Stimulated activated CD8-positive, alpha-beta memory T cell treated with anti-CD3 and anti-CD28 coated beads, Interleukin-15, amount 100 ng/mL, for 4 hours (primary cell): ENCODE data around the gene PCDH1.
"Not testable (repeated sequence)": the region's sequence is repeated elsewhere in the genome, so short reads cannot be mapped to it uniquely, and the experiment has no call there.

ENCODE experiments used
- DNase-seq, 2 donors: peaks; one replicate each; pipeline ENCODE4 v3.0.0-alpha.2; 2020; ENCODE audit warnings: low read depth in 2 of 2

PCDH1 gene

GRCh38 chr5:141878186-141878710 lies at the start of gene PCDH1:
PCDH1 (minus strand) TSS chr5:141878410; CDS start chr5:141878262, 148 bp downstream.
- no peak for DNase-seq

GRCh38 chr5:141926434-141926833 lies 48.2 kb upstream of the PCDH1 start:
- no peak for DNase-seq

GRCh38 chr5:141923448-141924313 lies 45.5 kb upstream of the PCDH1 start, which contains the start of gene DELE1:
DELE1 (plus strand) TSS chr5:141923871; CDS start chr5:141923942, 71 bp downstream.
- peak; percentile 80 to 89 for DNase-seq

- DNase-seq = not testable (repeated sequence)
These were observed 44.7 kb upstream of the PCDH1 start for GRCh38 chr5:141922827-141923447.

GRCh38 chr5:141920771-141921170 lies 42.6 kb upstream of the PCDH1 start:
- no peak for DNase-seq

GRCh38 chr5:141919218-141920119 lies 41.3 kb upstream of the PCDH1 start:
- no peak for DNase-seq

- no peak for DNase-seq
These were observed 39.5 kb upstream of the PCDH1 start for GRCh38 chr5:141917760-141918159.

GRCh38 chr5:141916522-141916921 lies 38.3 kb upstream of the PCDH1 start:
- no peak for DNase-seq

- DNase-seq = no peak
These were observed 37.7 kb upstream of the PCDH1 start for GRCh38 chr5:141915881-141916336.

- DNase-seq = no peak
These were observed 36.6 kb upstream of the PCDH1 start for GRCh38 chr5:141914797-141915196.

GRCh38 chr5:141914199-141914743 lies 36.1 kb upstream of the PCDH1 start:
- no peak for DNase-seq

- DNase-seq = no peak
These were observed 35.5 kb upstream of the PCDH1 start for GRCh38 chr5:141913560-141914198.

- DNase-seq = no peak
These were observed 32.1 kb upstream of the PCDH1 start for GRCh38 chr5:141910271-141910673.

GRCh38 chr5:141909212-141909611 lies 31.0 kb upstream of the PCDH1 start:
- no peak for DNase-seq

- DNase-seq = no peak
These were observed 30.6 kb upstream of the PCDH1 start for GRCh38 chr5:141908796-141909195.

GRCh38 chr5:141906972-141907371 lies 28.8 kb upstream of the PCDH1 start:
- DNase-seq = no peak

GRCh38 chr5:141906517-141906916 lies 28.3 kb upstream of the PCDH1 start:
- DNase-seq = no peak

GRCh38 chr5:141904551-141904950 lies 26.3 kb upstream of the PCDH1 start:
- DNase-seq = no peak

- DNase-seq = no peak
These were observed 25.1 kb upstream of the PCDH1 start for GRCh38 chr5:141903261-141903660.

- DNase-seq = no peak
These were observed 24.0 kb upstream of the PCDH1 start for GRCh38 chr5:141902015-141902814.
